ENCODE measurements around the gene SLC16A13. TPM values are rescaled to one million over a fixed set of nuclear protein-coding genes. Genes with fewer than 3 reads are reported as not detected.

Gene SLC16A13
- total and polyA plus RNA-seq, 2 donors from 2014 or later: 6.5 to 11.6 TPM

- TF ChIP-seq, protein P1, sequence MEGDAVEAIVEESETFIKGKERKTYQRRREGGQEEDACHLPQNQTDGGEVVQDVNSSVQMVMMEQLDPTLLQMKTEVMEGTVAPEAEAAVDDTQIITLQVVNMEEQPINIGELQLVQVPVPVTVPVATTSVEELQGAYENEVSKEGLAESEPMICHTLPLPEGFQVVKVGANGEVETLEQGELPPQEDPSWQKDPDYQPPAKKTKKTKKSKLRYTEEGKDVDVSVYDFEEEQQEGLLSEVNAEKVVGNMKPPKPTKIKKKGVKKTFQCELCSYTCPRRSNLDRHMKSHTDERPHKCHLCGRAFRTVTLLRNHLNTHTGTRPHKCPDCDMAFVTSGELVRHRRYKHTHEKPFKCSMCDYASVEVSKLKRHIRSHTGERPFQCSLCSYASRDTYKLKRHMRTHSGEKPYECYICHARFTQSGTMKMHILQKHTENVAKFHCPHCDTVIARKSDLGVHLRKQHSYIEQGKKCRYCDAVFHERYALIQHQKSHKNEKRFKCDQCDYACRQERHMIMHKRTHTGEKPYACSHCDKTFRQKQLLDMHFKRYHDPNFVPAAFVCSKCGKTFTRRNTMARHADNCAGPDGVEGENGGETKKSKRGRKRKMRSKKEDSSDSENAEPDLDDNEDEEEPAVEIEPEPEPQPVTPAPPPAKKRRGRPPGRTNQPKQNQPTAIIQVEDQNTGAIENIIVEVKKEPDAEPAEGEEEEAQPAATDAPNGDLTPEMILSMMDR (IDR thresholded peaks at IDR 0.05; ENCODE audit: borderline replicate concordance, extremely low read depth, insufficient read depth): no peak
- no peaks in the 10 kb centered on the region for H3K36me3 ChIP-seq (ENCODE audit: control insufficient read depth in 2 of 3, insufficient read depth in 3 of 3, low read length in 3 of 3)
- FAIRE-seq: no peak
- no peak overlapping the region for H3K4me3 ChIP-seq (ENCODE audit: low read length in 3 of 3)
- H3K27me3 ChIP-seq (ENCODE audit: control insufficient read depth, insufficient read depth, low read length): no peaks in the 10 kb centered on the region
- H3K27ac ChIP-seq (ENCODE audit: low read depth in 2 of 2, low read length in 2 of 2): no peak overlapping the region
- no peak overlapping the region for H3K9ac ChIP-seq (ENCODE audit: low read length in 3 of 3)
- no peak for DNase-seq
- H3K9me3 ChIP-seq (ENCODE audit: control insufficient read depth in 2 of 3, insufficient read depth in 1 of 3, low read length in 3 of 3): no peaks in the 10 kb centered on the region
- intact Hi-C loops (cut with DNase I): no loop called here
- H3K4me1 ChIP-seq (ENCODE audit: control insufficient read depth in 2 of 3, insufficient read depth in 2 of 3, low read depth in 1 of 3, low read length in 3 of 3): no peaks in the 10 kb centered on the region
These were observed 24.5 kb downstream of the SLC16A13 start for GRCh38 chr17:7060165-7060891.

DNA sequence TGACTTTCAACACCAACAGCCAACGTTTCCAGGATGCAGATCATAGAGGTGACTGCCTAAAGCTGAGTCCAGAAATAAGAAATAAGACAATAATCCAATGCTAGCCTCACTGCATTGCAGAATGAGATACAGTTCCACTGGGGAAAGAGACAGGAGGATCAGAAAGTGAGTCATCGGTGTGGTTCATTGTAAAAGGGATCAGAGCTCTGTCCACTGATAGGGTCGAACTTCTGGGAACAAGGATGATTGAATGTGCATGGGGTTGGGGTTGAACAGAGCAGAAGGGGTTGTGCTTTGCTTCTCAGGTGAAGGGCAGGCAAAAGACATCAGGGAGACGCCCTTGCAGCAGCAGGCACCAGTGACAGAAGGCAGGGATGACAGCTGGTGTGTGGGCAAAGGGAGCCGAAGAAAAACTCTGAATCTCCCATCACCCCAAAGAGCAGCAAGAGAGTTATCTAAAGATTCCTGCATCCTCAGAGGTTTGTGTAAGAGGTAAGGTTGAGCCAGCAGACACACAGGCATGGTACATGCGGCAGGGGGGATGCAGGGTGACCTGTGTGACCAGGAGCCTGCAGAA, 27.8 kb downstream of the SLC16A13 start:
- Histone ChIP-seq H3K36me3 (ENCODE audit: control insufficient read depth in 2 of 3, insufficient read depth in 3 of 3, low read length in 3 of 3) (no peaks in the 10 kb centered on the region), H3K27me3 (ENCODE audit: control insufficient read depth, insufficient read depth, low read length) (no peaks in the 10 kb centered on the region), H3K4me1 (ENCODE audit: control insufficient read depth in 2 of 3, insufficient read depth in 2 of 3, low read depth in 1 of 3, low read length in 3 of 3) (no peaks in the 10 kb centered on the region), H3K27ac (ENCODE audit: low read depth in 2 of 2, low read length in 2 of 2) (no peak overlapping the region), H3K9ac (ENCODE audit: low read length in 3 of 3) (no peak overlapping the region), H3K9me3 (ENCODE audit: control insufficient read depth in 2 of 3, insufficient read depth in 1 of 3, low read length in 3 of 3) (peaks cover 0 to 2% (median 0%) of the 10 kb centered on the region in 3 donors), H3K4me3 (ENCODE audit: low read length in 3 of 3) (no peak overlapping the region)
- DNase-seq (no peak), FAIRE-seq (no peak)
- TF ChIP-seq, protein P1 (IDR thresholded peaks at IDR 0.05; ENCODE audit: borderline replicate concordance, extremely low read depth, insufficient read depth): no peak
- intact Hi-C loops (cut with DNase I): no loop called here

DNA sequence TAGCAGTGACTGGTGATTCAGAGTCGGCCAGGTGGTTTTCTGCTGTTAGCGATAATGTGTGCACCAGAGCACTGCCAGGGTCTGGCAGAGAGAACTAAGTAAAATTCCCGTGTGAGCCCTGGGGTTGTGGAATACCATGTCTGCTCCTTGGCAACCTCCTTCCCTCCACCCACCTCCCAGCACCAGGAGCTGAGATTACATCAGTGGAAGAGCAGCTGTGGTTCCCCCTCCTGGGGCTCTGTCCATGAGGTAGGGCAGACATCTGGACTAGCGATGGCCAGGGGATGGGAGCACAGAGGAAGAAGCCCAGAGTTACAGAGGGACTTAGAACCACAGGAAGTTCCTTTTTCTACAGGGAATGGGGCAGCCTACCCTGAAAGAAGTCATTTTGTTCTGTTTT, 28.4 kb downstream of the SLC16A13 start:
- TF ChIP-seq, protein P1 (IDR thresholded peaks at IDR 0.05; ENCODE audit: borderline replicate concordance, extremely low read depth, insufficient read depth): no peak
- H3K4me1 ChIP-seq (ENCODE audit: control insufficient read depth in 2 of 3, insufficient read depth in 2 of 3, low read depth in 1 of 3, low read length in 3 of 3): no peaks in the 10 kb centered on the region
- DNase-seq: no peak
- H3K9me3 ChIP-seq (ENCODE audit: control insufficient read depth in 2 of 3, insufficient read depth in 1 of 3, low read length in 3 of 3): peaks cover 0 to 2% (median 0%) of the 10 kb centered on the region in 3 donors
- no peak overlapping the region for H3K27ac ChIP-seq (ENCODE audit: low read depth in 2 of 2, low read length in 2 of 2)
- H3K27me3 ChIP-seq (ENCODE audit: control insufficient read depth, insufficient read depth, low read length): no peaks in the 10 kb centered on the region
- intact Hi-C loops (cut with DNase I): no loop called here
- H3K4me3 ChIP-seq (ENCODE audit: low read length in 3 of 3): no peak overlapping the region
- no peaks in the 10 kb centered on the region for H3K36me3 ChIP-seq (ENCODE audit: control insufficient read depth in 2 of 3, insufficient read depth in 3 of 3, low read length in 3 of 3)
- FAIRE-seq: no peak
- no peak overlapping the region for H3K9ac ChIP-seq (ENCODE audit: low read length in 3 of 3)
